ENCODE measurements around the gene GPATCH1.
"Not testable (repeated sequence)": the region's sequence is repeated elsewhere in the genome, so short reads cannot be mapped to it uniquely, and the experiment has no call there.

GPATCH1 gene

DNA sequence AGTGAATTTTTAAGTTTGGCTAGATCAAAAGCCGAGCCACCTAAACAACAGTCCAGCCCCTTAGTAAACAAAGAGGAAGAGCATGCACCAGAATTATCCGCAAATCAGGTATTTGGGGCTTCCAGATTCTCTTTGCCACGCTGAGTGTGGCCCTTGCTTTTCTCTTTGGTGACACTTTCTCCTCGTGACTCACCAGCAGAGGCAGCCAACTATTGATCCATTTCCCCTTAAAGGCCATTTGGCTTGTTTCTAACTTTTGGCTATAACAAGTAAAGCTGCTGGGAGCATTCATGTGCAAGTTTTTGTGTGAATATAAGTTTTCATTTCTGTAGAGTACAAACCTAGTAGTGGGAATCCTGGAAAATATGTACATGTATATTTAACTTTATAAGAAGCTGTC is 33.3 kb downstream of the GPATCH1 start:
- DNase-seq (ENCODE audit: low read depth), result no peak
- TF ChIP-seq, protein P1, sequence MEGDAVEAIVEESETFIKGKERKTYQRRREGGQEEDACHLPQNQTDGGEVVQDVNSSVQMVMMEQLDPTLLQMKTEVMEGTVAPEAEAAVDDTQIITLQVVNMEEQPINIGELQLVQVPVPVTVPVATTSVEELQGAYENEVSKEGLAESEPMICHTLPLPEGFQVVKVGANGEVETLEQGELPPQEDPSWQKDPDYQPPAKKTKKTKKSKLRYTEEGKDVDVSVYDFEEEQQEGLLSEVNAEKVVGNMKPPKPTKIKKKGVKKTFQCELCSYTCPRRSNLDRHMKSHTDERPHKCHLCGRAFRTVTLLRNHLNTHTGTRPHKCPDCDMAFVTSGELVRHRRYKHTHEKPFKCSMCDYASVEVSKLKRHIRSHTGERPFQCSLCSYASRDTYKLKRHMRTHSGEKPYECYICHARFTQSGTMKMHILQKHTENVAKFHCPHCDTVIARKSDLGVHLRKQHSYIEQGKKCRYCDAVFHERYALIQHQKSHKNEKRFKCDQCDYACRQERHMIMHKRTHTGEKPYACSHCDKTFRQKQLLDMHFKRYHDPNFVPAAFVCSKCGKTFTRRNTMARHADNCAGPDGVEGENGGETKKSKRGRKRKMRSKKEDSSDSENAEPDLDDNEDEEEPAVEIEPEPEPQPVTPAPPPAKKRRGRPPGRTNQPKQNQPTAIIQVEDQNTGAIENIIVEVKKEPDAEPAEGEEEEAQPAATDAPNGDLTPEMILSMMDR (IDR thresholded peaks at IDR 0.05; ENCODE audit: control insufficient read depth, extremely low read depth, insufficient read depth), result no peak
- H3K4me3 ChIP-seq (ENCODE audit: low read depth, low read length), result no peak overlapping the region

- DNase-seq (ENCODE audit: low read depth), result no peak
- no peak overlapping the region for H3K4me3 ChIP-seq (ENCODE audit: low read depth, low read length)
- TF ChIP-seq, protein P1 (IDR thresholded peaks at IDR 0.05; ENCODE audit: control insufficient read depth, extremely low read depth, insufficient read depth), result no peak
Measured at GRCh38 chr19:33117501-33117900, 36.5 kb downstream of the GPATCH1 start.

DNA sequence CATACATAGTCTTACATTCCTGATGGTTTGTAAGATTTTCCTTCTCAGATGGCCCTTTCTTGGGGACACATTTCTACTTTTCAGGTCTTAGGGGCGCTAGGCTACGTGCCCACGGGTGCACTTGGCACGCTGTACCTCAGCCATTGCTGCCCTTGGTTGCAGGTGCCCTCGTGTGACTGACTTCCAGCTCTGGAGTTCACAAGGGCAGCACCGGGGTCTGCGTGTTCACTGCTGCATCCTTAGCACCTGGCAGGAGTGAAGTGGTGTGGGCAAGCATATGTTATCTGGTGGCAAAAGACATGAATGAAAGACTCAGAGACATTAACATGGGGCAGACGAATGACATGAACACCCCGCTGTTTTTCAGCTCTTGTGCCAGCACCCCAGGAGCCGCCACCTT is 37.7 kb downstream of the GPATCH1 start:
- TF ChIP-seq, protein P1 (IDR thresholded peaks at IDR 0.05; ENCODE audit: control insufficient read depth, extremely low read depth, insufficient read depth), result no peak
- no peak for DNase-seq (ENCODE audit: low read depth)
- H3K4me3 ChIP-seq (ENCODE audit: low read depth, low read length), result no peak overlapping the region

- no peak for DNase-seq (ENCODE audit: low read depth)
- no peak overlapping the region for H3K4me3 ChIP-seq (ENCODE audit: low read depth, low read length)
- TF ChIP-seq, protein P1 (IDR thresholded peaks at IDR 0.05; ENCODE audit: control insufficient read depth, extremely low read depth, insufficient read depth), result no peak
Measured at GRCh38 chr19:33124207-33125098, 43.5 kb downstream of the GPATCH1 start.

- DNase-seq (ENCODE audit: low read depth), result peak; percentile 17
- TF ChIP-seq, protein P1 (IDR thresholded peaks at IDR 0.05; ENCODE audit: control insufficient read depth, extremely low read depth, insufficient read depth), result peak; percentile 85
- H3K4me3 ChIP-seq (ENCODE audit: low read depth, low read length), result no peak overlapping the region
Measured at GRCh38 chr19:33125929-33126388, 45.0 kb downstream of the GPATCH1 start.

DNA sequence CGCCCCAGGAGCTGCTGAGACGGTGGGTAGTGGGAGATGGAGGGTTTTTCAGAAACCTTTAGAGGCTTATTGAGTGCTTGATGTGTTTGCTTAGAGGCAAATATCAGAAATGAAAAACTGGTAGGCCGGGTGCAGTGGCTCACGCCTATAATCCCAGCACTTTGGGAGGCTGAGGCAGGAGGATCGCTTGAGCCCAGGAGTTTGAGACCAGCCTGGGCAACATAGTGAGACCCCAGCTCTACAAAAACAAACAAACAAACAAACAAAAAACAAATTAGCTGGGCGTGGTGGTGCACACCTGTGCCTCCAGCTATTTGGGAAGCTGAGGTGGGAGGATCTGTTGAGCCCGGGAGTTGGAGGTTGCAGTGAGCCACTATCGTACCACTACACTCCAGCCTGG is 45.7 kb downstream of the GPATCH1 start:
- not testable (repeated sequence) for H3K4me3 ChIP-seq (ENCODE audit: low read depth, low read length)

GRCh38 chr19:33129901-33130300 is 48.9 kb downstream of the GPATCH1 start:
- TF ChIP-seq, protein P1 (IDR thresholded peaks at IDR 0.05; ENCODE audit: control insufficient read depth, extremely low read depth, insufficient read depth), result no peak
- no peak overlapping the region for H3K4me3 ChIP-seq (ENCODE audit: low read depth, low read length)
- DNase-seq (ENCODE audit: low read depth), result no peak

More for the DNA sequence above, 45.7 kb downstream of the GPATCH1 start:
- not testable (repeated sequence) for DNase-seq (ENCODE audit: low read depth)
